GM10266 (cell line): ENCODE data around the gene DNAH17.

ENCODE experiments used
- DNase-seq: peaks from one replicate; pipeline ENCODE4 v3.0.0; 2012; ENCODE audit errors: extremely low spot score
- TF ChIP-seq, protein P1 (sequence below): IDR thresholded peaks from 2 replicates; pipeline ENCODE4 v1.5.1; 2012; ENCODE audit warnings: mild to moderate bottlenecking, low read depth; ENCODE audit not compliant: control insufficient read depth, insufficient read depth; ENCODE audit errors: missing control alignments

Gene DNAH17

DNA sequence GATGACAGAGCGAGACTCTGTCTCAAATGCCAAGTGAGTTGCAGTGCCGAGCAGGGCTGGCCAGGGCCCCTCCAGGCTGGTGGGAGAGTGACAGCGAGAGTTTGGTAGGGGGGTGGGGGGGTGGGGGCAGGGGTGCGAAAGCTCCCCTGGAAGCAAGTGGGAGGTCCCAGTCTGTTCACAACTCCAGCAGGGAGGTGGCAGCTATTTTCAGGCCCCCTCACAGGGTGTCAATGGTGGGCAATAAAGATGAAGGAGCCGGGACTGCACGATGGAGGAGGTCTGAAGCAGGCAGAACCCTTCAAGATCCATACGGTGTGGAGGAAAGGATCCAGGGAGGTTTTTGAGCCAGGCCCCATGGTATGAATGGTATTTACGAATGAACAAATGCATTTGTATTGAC, 115.0 kb downstream of the DNAH17 start:
- no peak for DNase-seq
- TF ChIP-seq, protein P1, sequence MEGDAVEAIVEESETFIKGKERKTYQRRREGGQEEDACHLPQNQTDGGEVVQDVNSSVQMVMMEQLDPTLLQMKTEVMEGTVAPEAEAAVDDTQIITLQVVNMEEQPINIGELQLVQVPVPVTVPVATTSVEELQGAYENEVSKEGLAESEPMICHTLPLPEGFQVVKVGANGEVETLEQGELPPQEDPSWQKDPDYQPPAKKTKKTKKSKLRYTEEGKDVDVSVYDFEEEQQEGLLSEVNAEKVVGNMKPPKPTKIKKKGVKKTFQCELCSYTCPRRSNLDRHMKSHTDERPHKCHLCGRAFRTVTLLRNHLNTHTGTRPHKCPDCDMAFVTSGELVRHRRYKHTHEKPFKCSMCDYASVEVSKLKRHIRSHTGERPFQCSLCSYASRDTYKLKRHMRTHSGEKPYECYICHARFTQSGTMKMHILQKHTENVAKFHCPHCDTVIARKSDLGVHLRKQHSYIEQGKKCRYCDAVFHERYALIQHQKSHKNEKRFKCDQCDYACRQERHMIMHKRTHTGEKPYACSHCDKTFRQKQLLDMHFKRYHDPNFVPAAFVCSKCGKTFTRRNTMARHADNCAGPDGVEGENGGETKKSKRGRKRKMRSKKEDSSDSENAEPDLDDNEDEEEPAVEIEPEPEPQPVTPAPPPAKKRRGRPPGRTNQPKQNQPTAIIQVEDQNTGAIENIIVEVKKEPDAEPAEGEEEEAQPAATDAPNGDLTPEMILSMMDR: no peak

DNA sequence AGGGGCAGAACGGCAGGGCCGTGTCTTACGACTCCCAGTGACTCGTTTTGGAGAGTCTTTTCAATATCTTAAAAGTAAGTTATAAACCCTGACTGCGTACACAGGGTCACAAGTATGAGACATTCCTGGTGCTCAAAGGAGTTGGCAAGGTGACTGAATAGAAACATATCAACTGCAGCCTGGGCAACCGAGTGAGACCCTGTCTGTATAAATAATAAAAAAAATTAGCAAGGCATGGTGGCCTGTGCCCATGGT, 115.5 kb downstream of the DNAH17 start:
- no peak for DNase-seq
- TF ChIP-seq, protein P1: no peak

DNA sequence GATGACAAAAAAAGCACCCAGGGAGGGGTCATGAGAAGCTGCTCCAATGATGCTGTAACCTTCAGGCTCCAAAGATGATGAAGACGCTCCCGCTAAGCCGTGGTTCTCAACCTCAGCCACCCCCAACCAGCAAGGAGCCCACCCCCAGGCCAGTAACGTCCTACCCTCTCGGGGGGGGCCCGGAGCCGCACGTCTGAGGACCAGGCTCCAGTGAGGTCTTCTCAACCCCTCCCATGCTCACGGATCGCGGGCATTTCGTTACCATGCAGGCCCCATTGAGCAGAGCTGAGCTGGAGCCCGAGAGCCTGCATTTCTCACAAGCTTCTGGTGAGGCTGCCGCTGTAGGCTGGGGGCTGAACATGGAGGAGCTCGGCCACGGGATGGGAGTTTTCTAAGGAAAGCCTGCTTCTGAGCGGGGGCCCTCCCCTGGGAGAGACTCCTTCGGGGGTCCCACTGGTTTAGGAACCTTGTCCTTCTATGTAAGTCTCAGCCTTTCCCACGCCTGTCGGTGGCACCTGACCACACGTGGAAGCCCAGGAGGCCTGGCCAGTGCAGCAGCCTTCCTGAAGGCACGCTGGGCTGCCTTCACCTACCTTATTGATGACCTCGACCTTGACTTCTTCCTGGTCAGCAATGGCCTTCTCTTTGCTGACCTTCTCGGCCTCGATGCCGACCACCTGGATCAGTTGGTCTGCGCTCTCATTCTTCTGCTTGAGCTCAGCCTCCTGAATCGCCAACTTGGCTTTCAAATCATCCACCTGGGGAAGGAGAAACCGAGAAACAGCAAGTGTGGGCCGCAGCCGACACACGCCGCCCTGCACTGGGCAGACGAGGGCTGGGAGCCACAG, 116.0 kb downstream of the DNAH17 start:
- TF ChIP-seq, protein P1: no peak

DNA sequence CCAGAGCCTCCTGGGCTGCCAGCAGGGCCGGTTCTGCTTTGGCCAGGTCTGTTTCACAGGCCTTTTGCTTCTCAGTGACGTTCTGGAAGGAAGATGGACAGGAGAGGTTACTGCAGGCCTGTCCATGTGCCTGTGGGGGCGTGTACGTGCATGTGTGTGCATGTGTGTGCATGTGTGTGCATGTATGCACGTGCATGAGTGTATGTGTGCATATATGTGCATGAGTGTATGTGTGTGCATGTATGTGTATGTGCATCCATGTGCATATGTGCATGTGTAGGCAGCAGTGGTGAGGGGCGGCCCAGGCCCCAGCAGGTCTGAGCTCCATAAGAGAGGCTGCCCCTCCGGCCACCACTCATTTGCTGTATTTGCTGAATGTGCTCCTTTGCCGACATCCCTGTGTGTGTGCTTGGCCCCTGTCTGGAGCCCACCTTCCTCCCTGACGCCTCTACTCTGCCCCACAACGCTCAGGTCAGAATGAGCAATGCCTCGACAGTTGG, 117.0 kb downstream of the DNAH17 start:
- TF ChIP-seq, protein P1: no peak
- DNase-seq: no peak

More for the DNA sequence above, 116.0 kb downstream of the DNAH17 start:
- no peak for DNase-seq

DNA sequence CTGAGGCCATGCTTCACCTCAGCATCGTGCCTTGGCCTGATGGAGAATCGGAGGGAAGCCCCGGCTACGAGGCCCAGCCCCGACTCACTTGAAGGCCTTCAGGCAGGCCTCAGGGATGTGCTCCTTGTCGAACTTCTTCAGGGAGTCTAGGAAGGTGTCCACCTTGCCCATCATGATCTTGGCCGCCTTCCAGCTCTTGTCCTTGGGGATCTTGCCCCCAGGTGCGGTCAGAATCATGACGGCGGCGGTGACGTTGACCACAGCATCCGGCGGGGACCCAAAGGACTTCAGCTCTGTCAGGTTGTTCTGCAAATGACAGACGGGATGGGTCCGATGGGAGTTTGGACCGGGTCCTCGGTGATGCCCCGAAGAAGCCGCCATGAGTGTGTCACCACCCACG, 117.5 kb downstream of the DNAH17 start:
- DNase-seq: no peak
- TF ChIP-seq, protein P1: no peak

DNA sequence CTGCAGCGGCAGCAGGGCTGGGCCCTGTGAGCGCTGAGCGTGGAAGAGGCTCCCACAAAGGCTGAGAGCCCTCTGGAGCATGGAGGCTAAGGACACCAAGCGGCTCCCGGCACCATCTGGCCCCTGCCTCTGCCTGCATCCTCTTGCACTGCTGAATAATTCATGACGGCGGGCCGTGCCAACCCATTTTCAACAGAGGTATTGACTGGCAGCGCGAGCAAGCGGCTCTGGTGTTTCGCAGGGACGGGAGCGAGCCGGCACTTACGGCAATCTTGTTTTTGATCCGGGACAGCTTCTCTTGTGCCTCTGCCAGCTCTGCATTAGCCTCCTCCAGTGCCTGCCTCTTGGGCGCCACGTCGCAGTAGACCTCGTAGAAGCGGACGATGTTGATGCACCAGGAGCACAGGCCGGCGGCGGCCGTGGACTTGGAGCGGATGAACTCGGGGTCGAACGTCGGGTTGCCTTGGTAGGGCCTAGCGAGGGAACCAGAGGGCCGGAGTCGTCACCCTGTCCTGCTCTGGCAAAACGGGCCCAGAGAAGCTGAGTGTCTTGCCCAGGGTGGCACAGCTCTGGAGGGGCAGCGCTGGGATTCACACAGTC, 118.4 kb downstream of the DNAH17 start:
- TF ChIP-seq, protein P1: no peak
- no peak for DNase-seq

DNA sequence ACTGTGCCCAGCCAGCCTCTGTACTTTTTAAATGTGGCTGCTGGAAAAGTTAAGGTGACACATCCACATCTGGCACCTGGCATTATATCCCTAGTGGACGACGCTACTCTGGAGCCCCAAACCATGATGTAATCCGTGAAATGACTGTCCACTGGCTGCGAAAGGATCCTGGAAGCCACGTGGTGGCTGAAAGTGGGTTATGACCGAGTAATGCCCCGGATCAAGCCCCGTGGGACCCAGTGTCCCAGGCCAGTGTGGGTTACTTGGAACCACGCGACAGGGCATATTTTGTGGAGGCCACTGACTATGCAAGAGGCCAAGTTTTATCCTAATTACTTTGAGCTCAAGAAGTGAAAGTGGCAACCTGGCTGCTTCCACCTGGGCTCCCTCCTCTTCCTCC, 119.1 kb downstream of the DNAH17 start:
- no peak for DNase-seq

More for the DNA sequence above, 119.1 kb downstream of the DNAH17 start:
- TF ChIP-seq, protein P1: no peak
